Measurements from ENCODE around the gene NCAM1.

DNA sequence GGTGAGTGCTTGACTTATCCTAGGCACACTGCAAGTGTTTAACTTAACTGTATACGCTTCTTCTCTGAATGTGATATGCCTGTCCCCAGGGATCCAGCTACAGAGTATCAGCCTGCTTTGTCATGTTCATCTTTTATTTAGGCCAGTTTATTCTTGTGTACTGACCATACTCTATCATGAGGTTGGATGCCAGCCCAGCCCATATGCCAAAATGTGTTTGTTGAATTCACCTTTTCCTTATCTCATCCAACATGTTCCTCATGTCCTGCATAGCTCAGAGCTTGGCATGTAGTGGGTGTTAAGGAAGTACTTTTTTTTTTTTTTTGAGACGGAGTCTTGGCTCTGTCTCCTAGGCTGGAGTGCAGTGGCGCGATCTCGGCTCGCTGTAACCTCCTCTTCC lies 116.2 kb downstream of the NCAM1 start:
- no peak for TF ChIP-seq POLR2A (IDR thresholded peaks at IDR 0.05)
- TF ChIP-seq, protein P1, sequence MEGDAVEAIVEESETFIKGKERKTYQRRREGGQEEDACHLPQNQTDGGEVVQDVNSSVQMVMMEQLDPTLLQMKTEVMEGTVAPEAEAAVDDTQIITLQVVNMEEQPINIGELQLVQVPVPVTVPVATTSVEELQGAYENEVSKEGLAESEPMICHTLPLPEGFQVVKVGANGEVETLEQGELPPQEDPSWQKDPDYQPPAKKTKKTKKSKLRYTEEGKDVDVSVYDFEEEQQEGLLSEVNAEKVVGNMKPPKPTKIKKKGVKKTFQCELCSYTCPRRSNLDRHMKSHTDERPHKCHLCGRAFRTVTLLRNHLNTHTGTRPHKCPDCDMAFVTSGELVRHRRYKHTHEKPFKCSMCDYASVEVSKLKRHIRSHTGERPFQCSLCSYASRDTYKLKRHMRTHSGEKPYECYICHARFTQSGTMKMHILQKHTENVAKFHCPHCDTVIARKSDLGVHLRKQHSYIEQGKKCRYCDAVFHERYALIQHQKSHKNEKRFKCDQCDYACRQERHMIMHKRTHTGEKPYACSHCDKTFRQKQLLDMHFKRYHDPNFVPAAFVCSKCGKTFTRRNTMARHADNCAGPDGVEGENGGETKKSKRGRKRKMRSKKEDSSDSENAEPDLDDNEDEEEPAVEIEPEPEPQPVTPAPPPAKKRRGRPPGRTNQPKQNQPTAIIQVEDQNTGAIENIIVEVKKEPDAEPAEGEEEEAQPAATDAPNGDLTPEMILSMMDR (IDR thresholded peaks at IDR 0.05 in 8 of 11, conservative IDR thresholded peaks at IDR 0.05 in 3 of 11): no peak

All from spleen (tissue), 7 donors.